ENCODE measurements around the gene SLC2A5.

GRCh38 chr1:9087411-9088125 lies 18.1 kb upstream of the SLC2A5 start:
- no peak for TF ChIP-seq SIN3A (IDR thresholded peaks at IDR 0.05; ENCODE audit: borderline replicate concordance, insufficient read depth, low read length)
- TF ChIP-seq POLR2AphosphoS5 (IDR thresholded peaks at IDR 0.05; ENCODE audit: low read depth, low read length): no peak

Data from PFSK-1 (cell line).